GM12874 (cell line): ENCODE measurements around the gene ATP11A.

Experiments used
- TF ChIP-seq, protein P1 (sequence below): IDR thresholded peaks from 2 replicates; pipeline ENCODE4 v1.5.1; 2011; ENCODE audit warnings: low read depth, mild to moderate bottlenecking, control low read depth, low read length, moderate library complexity; ENCODE audit not compliant: insufficient read depth

The ATP11A gene

DNA sequence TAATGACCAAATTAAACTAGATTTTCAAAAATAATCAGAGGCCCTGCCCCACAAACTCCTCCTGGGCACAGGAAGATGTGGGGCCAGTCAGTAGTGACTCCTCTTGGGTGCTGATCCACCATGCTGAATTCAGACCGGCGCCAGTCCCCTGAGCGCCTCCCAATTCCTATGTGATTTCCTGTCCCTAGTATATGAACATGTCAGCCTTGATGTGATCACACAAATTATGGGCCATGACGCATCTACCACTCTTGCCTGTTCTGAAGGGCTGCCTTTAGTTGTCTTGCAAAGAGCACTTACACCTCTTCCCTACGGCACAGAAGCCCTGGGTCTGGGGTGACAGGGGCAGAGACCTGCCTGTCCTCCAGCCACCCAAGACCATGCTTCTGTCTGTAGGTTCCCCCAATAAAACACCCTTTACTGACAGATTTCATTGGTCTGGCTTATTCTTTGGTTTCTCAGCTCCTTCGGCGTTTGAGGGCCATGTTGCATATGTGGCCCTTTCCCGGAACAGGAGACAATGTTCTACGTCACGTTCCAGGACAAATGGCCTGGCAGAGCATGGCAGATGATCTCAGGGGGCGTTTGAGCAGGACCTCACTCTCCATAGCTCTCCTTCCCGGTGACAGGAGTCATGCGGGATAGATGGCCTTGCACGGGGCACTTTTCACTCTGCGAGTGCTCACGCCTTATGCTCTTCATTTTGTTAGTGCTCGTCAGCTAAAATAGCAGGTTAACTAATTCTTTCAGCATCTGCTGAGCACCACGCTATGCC lies 5.6 kb upstream of the ATP11A start:
- TF ChIP-seq, protein P1, sequence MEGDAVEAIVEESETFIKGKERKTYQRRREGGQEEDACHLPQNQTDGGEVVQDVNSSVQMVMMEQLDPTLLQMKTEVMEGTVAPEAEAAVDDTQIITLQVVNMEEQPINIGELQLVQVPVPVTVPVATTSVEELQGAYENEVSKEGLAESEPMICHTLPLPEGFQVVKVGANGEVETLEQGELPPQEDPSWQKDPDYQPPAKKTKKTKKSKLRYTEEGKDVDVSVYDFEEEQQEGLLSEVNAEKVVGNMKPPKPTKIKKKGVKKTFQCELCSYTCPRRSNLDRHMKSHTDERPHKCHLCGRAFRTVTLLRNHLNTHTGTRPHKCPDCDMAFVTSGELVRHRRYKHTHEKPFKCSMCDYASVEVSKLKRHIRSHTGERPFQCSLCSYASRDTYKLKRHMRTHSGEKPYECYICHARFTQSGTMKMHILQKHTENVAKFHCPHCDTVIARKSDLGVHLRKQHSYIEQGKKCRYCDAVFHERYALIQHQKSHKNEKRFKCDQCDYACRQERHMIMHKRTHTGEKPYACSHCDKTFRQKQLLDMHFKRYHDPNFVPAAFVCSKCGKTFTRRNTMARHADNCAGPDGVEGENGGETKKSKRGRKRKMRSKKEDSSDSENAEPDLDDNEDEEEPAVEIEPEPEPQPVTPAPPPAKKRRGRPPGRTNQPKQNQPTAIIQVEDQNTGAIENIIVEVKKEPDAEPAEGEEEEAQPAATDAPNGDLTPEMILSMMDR: no peak

GRCh38 chr13:112685896-112686295 lies 3.9 kb upstream of the ATP11A start:
- TF ChIP-seq, protein P1: no peak

- TF ChIP-seq, protein P1: no peak
Observed at GRCh38 chr13:112686364-112686763, 3.5 kb upstream of the ATP11A start.

GRCh38 chr13:112686987-112687386 lies 2.9 kb upstream of the ATP11A start:
- TF ChIP-seq, protein P1: no peak

DNA sequence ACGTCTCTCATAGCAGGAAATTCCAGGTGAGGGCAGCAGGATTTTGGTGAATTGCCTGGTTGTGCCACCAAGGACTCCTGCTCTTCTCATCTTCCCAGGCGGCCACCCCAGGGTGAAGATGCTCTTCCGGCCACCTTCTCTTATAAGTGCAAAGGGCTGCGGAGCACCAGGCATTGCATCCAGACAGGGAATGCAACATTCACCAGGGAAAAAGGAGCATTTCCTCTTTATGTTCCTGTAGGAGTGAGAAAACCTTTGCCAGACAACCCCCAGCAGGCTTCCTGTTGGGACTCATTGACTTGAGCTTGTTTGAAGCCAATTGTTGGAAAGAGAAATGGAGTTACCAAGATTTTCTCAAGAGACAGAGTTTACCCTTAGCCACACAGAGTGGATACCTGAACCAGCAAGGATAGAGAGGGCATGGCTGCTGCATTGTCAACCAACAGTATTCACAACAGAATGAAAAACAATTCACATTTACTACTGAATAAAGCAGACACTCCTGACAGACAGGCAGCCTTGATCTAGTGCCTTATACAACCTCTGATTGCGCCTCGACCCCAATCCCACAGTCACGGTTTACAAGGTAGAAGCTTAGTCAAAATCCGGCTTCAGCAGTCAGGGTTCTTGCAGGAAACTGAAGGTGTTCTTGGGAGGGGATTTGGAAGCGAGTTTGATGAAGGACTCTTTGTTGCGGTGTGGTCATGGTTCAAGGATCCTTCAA lies 1.8 kb upstream of the ATP11A start:
- TF ChIP-seq, protein P1: no peak

DNA sequence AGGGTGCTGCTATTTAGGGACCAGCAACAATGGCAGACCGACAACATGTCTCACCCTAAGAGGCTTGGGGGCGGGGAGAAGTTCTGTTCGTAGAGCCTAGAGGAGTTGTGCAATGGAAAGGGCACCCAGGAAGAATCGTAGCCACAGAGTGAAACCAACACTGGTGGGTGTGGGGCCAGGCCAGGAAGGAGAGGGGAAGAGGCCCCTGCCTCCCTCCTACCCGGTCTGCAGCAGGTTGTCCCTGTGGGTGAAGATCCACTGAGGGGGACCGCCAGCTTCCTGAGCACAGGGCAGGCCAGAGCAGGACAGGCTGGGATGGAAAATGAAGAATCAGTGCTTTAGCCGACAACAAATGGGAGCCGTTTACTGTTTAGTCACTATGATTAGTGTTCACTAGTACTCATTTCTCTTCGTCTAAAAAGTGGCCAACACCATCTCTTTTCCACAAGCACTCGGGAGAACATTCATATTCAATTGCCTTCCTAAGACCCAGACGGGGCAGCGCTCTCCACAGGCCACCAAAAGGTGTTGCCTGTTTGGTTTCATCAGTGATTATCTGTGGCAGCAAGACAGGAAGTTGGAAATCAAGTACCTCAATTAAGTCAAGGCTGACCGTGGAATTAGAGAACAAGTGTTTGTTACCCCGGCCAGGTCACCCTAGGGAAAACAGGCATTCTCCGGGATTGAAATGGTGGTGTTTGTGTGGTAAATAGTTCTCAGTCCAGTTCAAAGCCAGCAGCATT lies 1.1 kb upstream of the ATP11A start:
- TF ChIP-seq, protein P1: no peak

- TF ChIP-seq, protein P1: no peak
Observed at GRCh38 chr13:112690283-112690929, 568 bp downstream of the ATP11A start.
